ENCODE measurements around the gene SNX27. TPM values are rescaled to one million over a fixed set of nuclear protein-coding genes. Genes with fewer than 3 reads are reported as not detected.

Gene SNX27
- total and polyA plus RNA-seq, 2 donors (not counting 1 experiment from before 2014, with no cell fraction given) = 13.5 to 45.6 TPM

DNA sequence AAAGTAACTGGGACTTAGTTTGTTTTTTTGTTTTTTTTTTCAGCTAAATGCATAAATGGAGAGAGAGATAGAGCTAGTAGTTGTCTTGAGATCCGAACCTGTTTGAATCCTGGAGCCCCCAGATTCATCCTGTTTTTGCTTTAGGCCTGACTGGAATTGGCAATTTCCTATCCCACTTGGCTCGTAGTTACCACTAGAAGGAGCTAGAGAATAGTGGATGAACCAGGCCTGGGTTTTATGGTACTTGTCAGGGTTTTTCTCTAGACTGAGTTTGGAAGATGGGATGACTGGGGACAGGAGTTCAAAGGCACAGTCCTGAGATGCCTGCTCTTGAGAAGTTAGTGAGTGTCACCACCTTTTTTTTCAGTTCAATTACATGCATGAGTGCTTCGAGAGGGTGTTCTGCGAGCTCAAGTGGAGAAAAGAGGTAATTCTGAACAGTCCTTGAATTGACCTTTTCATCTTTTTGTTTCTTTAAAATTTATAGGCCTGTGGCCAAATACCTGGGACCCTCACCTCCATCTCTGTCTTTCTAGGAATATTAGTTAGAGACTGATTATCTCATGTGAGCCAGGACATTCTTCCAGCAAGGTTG lies 81.3 kb downstream of the SNX27 start:
- Histone ChIP-seq H3K27me3 (replicated peaks in 1 of 4; ENCODE audit: control extremely low read depth in 1 of 4, control insufficient read depth in 3 of 4, insufficient read depth in 4 of 4, low read length in 3 of 4) (no peaks in the 10 kb centered on the region), H3K4me3 (ENCODE audit: control extremely low read depth in 1 of 5, extremely low read depth in 1 of 5, insufficient read depth in 1 of 5, low read depth in 2 of 5, low read length in 4 of 5) (no peak overlapping the region), H3K4me2 (replicated peaks; ENCODE audit: low read depth, low read length, poor library complexity, severe bottlenecking) (no peak overlapping the region), H3K36me3 (replicated peaks in 1 of 2; ENCODE audit: control extremely low read depth in 1 of 2, control insufficient read depth in 1 of 2, extremely low read depth in 1 of 2, insufficient read depth in 2 of 2, low read length in 1 of 2) (peaks cover 13 to 42% of the 10 kb centered on the region in 2 experiments), H2AFZ (ENCODE audit: insufficient read depth, low read depth, low read length, poor library complexity, severe bottlenecking) (no peak overlapping the region), H4K20me1 (ENCODE audit: control insufficient read depth, insufficient read depth, low read length, poor library complexity, severe bottlenecking) (no peaks in the 10 kb centered on the region), H3K27ac (ENCODE audit: low read length in 2 of 2) (no peak overlapping the region), H3K79me2 (ENCODE audit: control insufficient read depth, insufficient read depth, low read length) (no peaks in the 10 kb centered on the region), H3K9me3 (ENCODE audit: control extremely low read depth in 1 of 3, control insufficient read depth in 2 of 3, insufficient read depth in 1 of 3, low read length in 2 of 3) (no peaks in the 10 kb centered on the region), H3K4me1 (ENCODE audit: control insufficient read depth in 2 of 2, insufficient read depth in 2 of 2, low read length in 2 of 2) (no peaks in the 10 kb centered on the region), H3K9ac (ENCODE audit: low read length) (no peak overlapping the region)
- H3K27me3 Mint-ChIP-seq = no peaks in the 10 kb centered on the region
- intact Hi-C loops (cut with micrococcal nuclease) = no loop called here
- ATAC-seq (ENCODE audit: low read depth) (no peak), DNase-seq (no peak)
- H3K9me3 Mint-ChIP-seq (ENCODE audit: insufficient read depth) = no peaks in the 10 kb centered on the region
- WGBS (ENCODE audit: insufficient coverage) = 83% methylated on average over 2 of the region's 4 CpGs
- TF ChIP-seq EZH2 (IDR thresholded peaks at IDR 0.05; ENCODE audit: borderline replicate concordance, insufficient read depth, low read depth, low read length, poor library complexity, severe bottlenecking) = no peak
- TF ChIP-seq, protein P1, sequence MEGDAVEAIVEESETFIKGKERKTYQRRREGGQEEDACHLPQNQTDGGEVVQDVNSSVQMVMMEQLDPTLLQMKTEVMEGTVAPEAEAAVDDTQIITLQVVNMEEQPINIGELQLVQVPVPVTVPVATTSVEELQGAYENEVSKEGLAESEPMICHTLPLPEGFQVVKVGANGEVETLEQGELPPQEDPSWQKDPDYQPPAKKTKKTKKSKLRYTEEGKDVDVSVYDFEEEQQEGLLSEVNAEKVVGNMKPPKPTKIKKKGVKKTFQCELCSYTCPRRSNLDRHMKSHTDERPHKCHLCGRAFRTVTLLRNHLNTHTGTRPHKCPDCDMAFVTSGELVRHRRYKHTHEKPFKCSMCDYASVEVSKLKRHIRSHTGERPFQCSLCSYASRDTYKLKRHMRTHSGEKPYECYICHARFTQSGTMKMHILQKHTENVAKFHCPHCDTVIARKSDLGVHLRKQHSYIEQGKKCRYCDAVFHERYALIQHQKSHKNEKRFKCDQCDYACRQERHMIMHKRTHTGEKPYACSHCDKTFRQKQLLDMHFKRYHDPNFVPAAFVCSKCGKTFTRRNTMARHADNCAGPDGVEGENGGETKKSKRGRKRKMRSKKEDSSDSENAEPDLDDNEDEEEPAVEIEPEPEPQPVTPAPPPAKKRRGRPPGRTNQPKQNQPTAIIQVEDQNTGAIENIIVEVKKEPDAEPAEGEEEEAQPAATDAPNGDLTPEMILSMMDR (IDR thresholded peaks at IDR 0.05) = no peak
- H3K4me1 Mint-ChIP-seq = no peaks in the 10 kb centered on the region
- ChIA-PET CTCF (interaction anchor here (1.0 to 1.2 kb wide), 2 partner anchors 52 to 308 kb away, joined by 3 to 5 read pairs; no protein-coding TSS in a partner anchor), POLR2A (no interaction called here)
- no peak overlapping the region for H3K4me3 Mint-ChIP-seq
- no peak overlapping the region for H3K27ac Mint-ChIP-seq

DNA sequence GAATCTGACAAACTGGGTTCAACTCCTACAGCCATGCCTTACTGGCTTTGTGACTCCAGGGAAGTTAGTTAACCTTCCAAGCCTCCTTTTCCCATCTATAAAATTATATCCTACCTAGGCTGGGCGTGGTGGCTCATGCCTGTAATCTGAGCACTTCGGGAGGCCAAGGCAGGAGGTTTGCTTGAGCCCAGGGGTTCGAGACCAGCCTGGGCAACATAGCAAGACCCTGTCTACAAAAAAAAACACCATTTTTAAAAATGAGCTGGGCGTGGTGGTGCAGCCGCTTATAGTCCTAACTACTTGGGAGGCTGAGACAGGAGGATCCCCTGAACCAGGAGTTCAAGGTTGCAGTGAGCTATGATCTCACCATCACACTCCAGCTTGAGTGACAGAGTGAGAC lies 89.7 kb downstream of the SNX27 start:
- ChIA-PET CTCF (no interaction called here), POLR2A (no interaction called here)
- no peaks in the 10 kb centered on the region for H3K9me3 ChIP-seq (ENCODE audit: control extremely low read depth in 1 of 3, control insufficient read depth in 2 of 3, insufficient read depth in 1 of 3, low read length in 2 of 3)
- intact Hi-C loops (cut with micrococcal nuclease) = no loop called here
- TF ChIP-seq, protein P1 (IDR thresholded peaks at IDR 0.05) = no peak
- Mint-ChIP-seq H3K27ac (no peak overlapping the region), H3K4me3 (no peak overlapping the region), H3K9me3 (ENCODE audit: insufficient read depth) (no peaks in the 10 kb centered on the region), H3K27me3 (no peaks in the 10 kb centered on the region), H3K4me1 (no peaks in the 10 kb centered on the region)
- H3K79me2 ChIP-seq (ENCODE audit: control insufficient read depth, insufficient read depth, low read length) = no peaks in the 10 kb centered on the region
- no peak overlapping the region for H3K27ac ChIP-seq (ENCODE audit: low read length in 2 of 2)
- H3K4me1 ChIP-seq (ENCODE audit: control insufficient read depth in 2 of 2, insufficient read depth in 2 of 2, low read length in 2 of 2) = no peaks in the 10 kb centered on the region
- H3K4me2 ChIP-seq (replicated peaks; ENCODE audit: low read depth, low read length, poor library complexity, severe bottlenecking) = no peak overlapping the region
- peaks cover 0 to 5% (median 0%) of the 10 kb centered on the region in 4 experiments for H3K27me3 ChIP-seq (replicated peaks in 1 of 4; ENCODE audit: control extremely low read depth in 1 of 4, control insufficient read depth in 3 of 4, insufficient read depth in 4 of 4, low read length in 3 of 4)
- no peak overlapping the region for H3K4me3 ChIP-seq (ENCODE audit: control extremely low read depth in 1 of 5, extremely low read depth in 1 of 5, insufficient read depth in 1 of 5, low read depth in 2 of 5, low read length in 4 of 5)
- DNase-seq = no peak
- H4K20me1 ChIP-seq (ENCODE audit: control insufficient read depth, insufficient read depth, low read length, poor library complexity, severe bottlenecking) = no peaks in the 10 kb centered on the region
- no peak overlapping the region for H2AFZ ChIP-seq (ENCODE audit: insufficient read depth, low read depth, low read length, poor library complexity, severe bottlenecking)
- H3K36me3 ChIP-seq (replicated peaks in 1 of 2; ENCODE audit: control extremely low read depth in 1 of 2, control insufficient read depth in 1 of 2, extremely low read depth in 1 of 2, insufficient read depth in 2 of 2, low read length in 1 of 2) = peaks cover 3 to 28% of the 10 kb centered on the region in 2 experiments
- no peak for ATAC-seq (ENCODE audit: low read depth)
- H3K9ac ChIP-seq (ENCODE audit: low read length) = no peak overlapping the region
- WGBS (ENCODE audit: insufficient coverage) = 93% methylated on average over 4 of the region's 5 CpGs

Data from B cell (primary cell).